ENCODE data around the gene NFYA. TPM values are rescaled to one million over a fixed set of nuclear protein-coding genes. Genes with fewer than 3 reads are reported as not detected.
"Not testable (repeated sequence)": the region's sequence is repeated elsewhere in the genome, so short reads cannot be mapped to it uniquely, and the experiment has no call there.

Gene NFYA
- total RNA-seq, 2 experiments from 2014 or later, result 23.5 to 47.9 TPM

DNA sequence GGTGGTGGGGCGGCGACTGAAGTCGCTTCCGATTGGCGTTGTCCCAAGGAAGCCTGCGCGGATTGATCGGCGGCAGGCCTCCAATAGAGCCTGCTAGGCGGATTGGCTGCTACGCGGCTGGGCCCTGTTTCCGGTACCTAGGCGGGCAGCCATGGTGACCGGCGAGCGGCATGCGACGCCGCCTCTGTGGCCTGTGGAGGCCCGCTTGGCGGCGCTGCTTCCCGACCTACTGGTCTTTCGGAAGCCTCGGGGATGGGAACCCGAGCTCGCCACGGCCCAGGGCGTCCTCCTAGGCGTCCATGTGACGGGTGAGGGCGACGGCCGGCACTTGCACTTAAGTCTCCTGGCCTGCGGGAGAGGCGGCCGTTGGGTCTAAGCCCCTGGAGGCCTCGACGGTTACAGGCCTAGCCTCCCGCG is 28.1 kb downstream of the NFYA start:
- no peak overlapping the region for H3K4me3 ChIP-seq (ENCODE audit: low read depth, low read length, poor library complexity, severe bottlenecking)
- peaks cover 69% of the 10 kb centered on the region for H3K36me3 ChIP-seq (ENCODE audit: insufficient read depth, low read length)
- BruUV-seq (replicated peaks), result no TSS peak
- TF ChIP-seq, protein P1, sequence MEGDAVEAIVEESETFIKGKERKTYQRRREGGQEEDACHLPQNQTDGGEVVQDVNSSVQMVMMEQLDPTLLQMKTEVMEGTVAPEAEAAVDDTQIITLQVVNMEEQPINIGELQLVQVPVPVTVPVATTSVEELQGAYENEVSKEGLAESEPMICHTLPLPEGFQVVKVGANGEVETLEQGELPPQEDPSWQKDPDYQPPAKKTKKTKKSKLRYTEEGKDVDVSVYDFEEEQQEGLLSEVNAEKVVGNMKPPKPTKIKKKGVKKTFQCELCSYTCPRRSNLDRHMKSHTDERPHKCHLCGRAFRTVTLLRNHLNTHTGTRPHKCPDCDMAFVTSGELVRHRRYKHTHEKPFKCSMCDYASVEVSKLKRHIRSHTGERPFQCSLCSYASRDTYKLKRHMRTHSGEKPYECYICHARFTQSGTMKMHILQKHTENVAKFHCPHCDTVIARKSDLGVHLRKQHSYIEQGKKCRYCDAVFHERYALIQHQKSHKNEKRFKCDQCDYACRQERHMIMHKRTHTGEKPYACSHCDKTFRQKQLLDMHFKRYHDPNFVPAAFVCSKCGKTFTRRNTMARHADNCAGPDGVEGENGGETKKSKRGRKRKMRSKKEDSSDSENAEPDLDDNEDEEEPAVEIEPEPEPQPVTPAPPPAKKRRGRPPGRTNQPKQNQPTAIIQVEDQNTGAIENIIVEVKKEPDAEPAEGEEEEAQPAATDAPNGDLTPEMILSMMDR (conservative IDR thresholded peaks at IDR 0.05; ENCODE audit: low read length), result no peak
- TF ChIP-seq EZH2phosphoT487 (IDR thresholded peaks at IDR 0.05; ENCODE audit: borderline replicate concordance, low read depth, low read length), result no peak
- ChIA-PET CTCF (ENCODE audit: unreplicated experiment) (no interaction called here), POLR2A (no interaction called here)
- no peaks in the 10 kb centered on the region for H3K4me1 ChIP-seq (ENCODE audit: insufficient read depth, low read length, poor library complexity, severe bottlenecking)
- H3K9me2 ChIP-seq (ENCODE audit: insufficient read depth, low read length), result no peaks in the 10 kb centered on the region
- DNase-seq (ENCODE audit: low spot score), result no peak
- no peaks in the 10 kb centered on the region for H3K79me2 ChIP-seq (ENCODE audit: insufficient read depth, low read depth, low read length)
- no peak overlapping the region for H2AFZ ChIP-seq (ENCODE audit: low read length)
- no peak overlapping the region for H3K4me2 ChIP-seq (ENCODE audit: low read length)
- no peaks in the 10 kb centered on the region for H3K9me3 ChIP-seq (ENCODE audit: low read length)
- intact Hi-C loops (cut with micrococcal nuclease; ENCODE audit: unreplicated experiment), result no loop called here
- no peaks in the 10 kb centered on the region; the same call in 1 of the 2 replicates for H4K20me1 ChIP-seq (ENCODE audit: insufficient read depth, low read length)
- H3K27ac ChIP-seq (ENCODE audit: low read depth, low read length, poor library complexity, severe bottlenecking), result no peak overlapping the region

DNA sequence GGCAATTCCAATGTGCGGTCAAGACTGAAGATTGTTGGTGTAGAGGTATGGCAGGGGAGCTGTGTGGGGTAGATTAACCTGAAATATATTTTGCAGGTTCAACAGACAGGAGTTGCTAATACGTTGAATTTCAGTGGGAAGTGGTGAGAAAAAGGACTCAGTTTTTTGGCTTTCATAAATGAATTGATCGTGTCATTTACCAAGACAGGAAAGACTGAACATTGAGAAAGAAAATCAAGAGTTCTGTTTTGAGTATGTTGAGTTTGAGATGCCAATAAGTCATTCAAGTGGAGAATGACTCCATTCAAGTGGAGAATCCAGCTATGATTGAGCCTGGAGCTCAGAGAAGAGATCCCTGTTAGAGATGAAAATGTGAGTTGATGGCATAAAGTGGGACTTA is 31.1 kb downstream of the NFYA start:
- no peak overlapping the region for H3K4me2 ChIP-seq (ENCODE audit: low read length)
- no peaks in the 10 kb centered on the region for H3K4me1 ChIP-seq (ENCODE audit: insufficient read depth, low read length, poor library complexity, severe bottlenecking)
- peaks cover 40% of the 10 kb centered on the region for H3K36me3 ChIP-seq (ENCODE audit: insufficient read depth, low read length)
- intact Hi-C loops (cut with micrococcal nuclease; ENCODE audit: unreplicated experiment), result no loop called here
- H3K4me3 ChIP-seq (ENCODE audit: low read depth, low read length, poor library complexity, severe bottlenecking), result no peak overlapping the region
- ChIA-PET CTCF (ENCODE audit: unreplicated experiment) (interaction anchor here (0.7 kb wide), 1 partner anchor 8 kb away, joined by 3 read pairs; no protein-coding TSS in a partner anchor), POLR2A (interaction anchor here (0.7 to 1.4 kb wide), 6 partner anchors 22 to 151 kb away, joined by 3 to 5 read pairs (median 3); no protein-coding TSS in a partner anchor)
- H3K27ac ChIP-seq (ENCODE audit: low read depth, low read length, poor library complexity, severe bottlenecking), result no peak overlapping the region
- DNase-seq (ENCODE audit: low spot score), result no peak
- no peaks in the 10 kb centered on the region for H3K79me2 ChIP-seq (ENCODE audit: insufficient read depth, low read depth, low read length)
- H3K9me2 ChIP-seq (ENCODE audit: insufficient read depth, low read length), result no peaks in the 10 kb centered on the region
- no peaks in the 10 kb centered on the region for H4K20me1 ChIP-seq (ENCODE audit: insufficient read depth, low read length)
- no peak overlapping the region for H2AFZ ChIP-seq (ENCODE audit: low read length)
- BruUV-seq (replicated peaks), result no TSS peak
- no peaks in the 10 kb centered on the region for H3K9me3 ChIP-seq (ENCODE audit: low read length)
- TF ChIP-seq, protein P1 (conservative IDR thresholded peaks at IDR 0.05; ENCODE audit: low read length), result no peak
- no peak for TF ChIP-seq EZH2phosphoT487 (IDR thresholded peaks at IDR 0.05; ENCODE audit: borderline replicate concordance, low read depth, low read length)

GRCh38 chr6:41111017-41111416 is 38.2 kb downstream of the NFYA start:
- ChIA-PET POLR2A (interaction anchor here (1.6 kb wide), 1 partner anchor 92 kb away, joined by 3 read pairs; no protein-coding TSS in a partner anchor), CTCF (ENCODE audit: unreplicated experiment) (no interaction called here)

GRCh38 chr6:41115027-41115426 is 42.3 kb downstream of the NFYA start:
- H2AFZ ChIP-seq (ENCODE audit: low read length); POLR2A ChIA-PET; DNase-seq (ENCODE audit: low spot score): not testable (repeated sequence)

More at GRCh38 chr6:41111017-41111416, 38.2 kb downstream of the NFYA start:
- H4K20me1 ChIP-seq (ENCODE audit: insufficient read depth, low read length), result no peaks in the 10 kb centered on the region
- no peak overlapping the region for H3K4me2 ChIP-seq (ENCODE audit: low read length)
- no peaks in the 10 kb centered on the region for H3K36me3 ChIP-seq (ENCODE audit: insufficient read depth, low read length)
- H3K27ac ChIP-seq (ENCODE audit: low read depth, low read length, poor library complexity, severe bottlenecking), result no peak overlapping the region
- no peak for DNase-seq (ENCODE audit: low spot score)
- intact Hi-C loops (cut with micrococcal nuclease; ENCODE audit: unreplicated experiment), result no loop called here
- H3K9me3 ChIP-seq (ENCODE audit: low read length), result no peaks in the 10 kb centered on the region
- no peaks in the 10 kb centered on the region for H3K79me2 ChIP-seq (ENCODE audit: insufficient read depth, low read depth, low read length)
- no TSS peak for BruUV-seq (replicated peaks)
- no peak overlapping the region for H2AFZ ChIP-seq (ENCODE audit: low read length)
- no peaks in the 10 kb centered on the region for H3K4me1 ChIP-seq (ENCODE audit: insufficient read depth, low read length, poor library complexity, severe bottlenecking)
- TF ChIP-seq EZH2phosphoT487 (IDR thresholded peaks at IDR 0.05; ENCODE audit: borderline replicate concordance, low read depth, low read length), result no peak
- TF ChIP-seq, protein P1 (conservative IDR thresholded peaks at IDR 0.05; ENCODE audit: low read length), result no peak
- H3K4me3 ChIP-seq (ENCODE audit: low read depth, low read length, poor library complexity, severe bottlenecking), result no peak overlapping the region
- no peaks in the 10 kb centered on the region for H3K9me2 ChIP-seq (ENCODE audit: insufficient read depth, low read length)

More at GRCh38 chr6:41115027-41115426, 42.3 kb downstream of the NFYA start:
- H3K4me2 ChIP-seq (ENCODE audit: low read length); H3K9me3 ChIP-seq (ENCODE audit: low read length); H3K79me2 ChIP-seq (ENCODE audit: insufficient read depth, low read depth, low read length); H4K20me1 ChIP-seq (ENCODE audit: insufficient read depth, low read length); BruUV-seq (replicated peaks); intact Hi-C loops (cut with micrococcal nuclease; ENCODE audit: unreplicated experiment); H3K4me3 ChIP-seq (ENCODE audit: low read depth, low read length, poor library complexity, severe bottlenecking); H3K4me1 ChIP-seq (ENCODE audit: insufficient read depth, low read length, poor library complexity, severe bottlenecking); H3K36me3 ChIP-seq (ENCODE audit: insufficient read depth, low read length); CTCF ChIA-PET (ENCODE audit: unreplicated experiment); H3K27ac ChIP-seq (ENCODE audit: low read depth, low read length, poor library complexity, severe bottlenecking); H3K9me2 ChIP-seq (ENCODE audit: insufficient read depth, low read length): not testable (repeated sequence)

Measured in OCI-LY7 (cell line).